Progenitor cell of endocrine pancreas (in vitro differentiated cells): ENCODE data around the gene SLC37A2. TPM values are rescaled to one million over a fixed set of nuclear protein-coding genes. Genes with fewer than 3 reads are reported as not detected.

ENCODE experiments used
- DNase-seq: peaks from one replicate; pipeline ENCODE4 v3.0.0; 2021; ENCODE audit warnings: low spot score; ENCODE audit not compliant: unreplicated experiment
- H3K27ac Mint-ChIP-seq: 2 replicates; pipeline ENCODE4 v1.8.0; 2021; ENCODE audit warnings: mild to moderate bottlenecking, moderate library complexity, mixed read lengths
- H3K27me3 Mint-ChIP-seq: 2 replicates; pipeline ENCODE4 v1.8.0; 2021; ENCODE audit warnings: mixed read lengths
- H3K36me3 Mint-ChIP-seq: 2 replicates; pipeline ENCODE4 v1.8.0; 2022; ENCODE audit warnings: mixed read lengths; ENCODE audit not compliant: insufficient read depth
- H3K4me1 Mint-ChIP-seq: 2 replicates; pipeline ENCODE4 v1.8.0; 2021; ENCODE audit warnings: low read depth, mixed read lengths
- H3K4me3 Mint-ChIP-seq: 2 replicates; pipeline ENCODE4 v1.8.0; 2021; ENCODE audit warnings: low read depth, mild to moderate bottlenecking, moderate library complexity, mixed read lengths
- H3K9me3 Mint-ChIP-seq: 2 replicates; pipeline ENCODE4 v1.8.0; 2021; ENCODE audit warnings: low read depth, mixed read lengths
- CTCF ChIP-seq: fragments of 200-600 bp; sonication (generic); IDR thresholded peaks from one replicate; pipeline ENCODE4 v1.5.0; 2021; ENCODE audit warnings: antibody characterized with exemption, mild to moderate bottlenecking; ENCODE audit not compliant: unreplicated experiment
- total RNA-seq: library from RNA; stranded (reverse); gene quantifications from 2 replicates; pipeline ENCODE4 v1.2.1, GENCODE V29; 2021

The SLC37A2 gene
- total RNA-seq, 1 donor from 2014 or later = 0.62 TPM

GRCh38 chr11:125074511-125075241 lies 11.6 kb downstream of the SLC37A2 start:
- Mint-ChIP-seq H3K4me1 (peaks cover 16% of the 10 kb centered on the region), H3K9me3 (no peaks in the 10 kb centered on the region), H3K36me3 (no peaks in the 10 kb centered on the region), H3K27me3 (peaks cover 27% of the 10 kb centered on the region), H3K4me3 (no peak overlapping the region), H3K27ac (no peak overlapping the region)
- TF ChIP-seq CTCF = no peak
- DNase-seq = no peak

GRCh38 chr11:125075242-125075625 lies 12.1 kb downstream of the SLC37A2 start:
- H3K4me3 Mint-ChIP-seq = no peak overlapping the region
- peaks cover 27% of the 10 kb centered on the region for H3K27me3 Mint-ChIP-seq
- peaks cover 16% of the 10 kb centered on the region for H3K4me1 Mint-ChIP-seq
- DNase-seq = no peak
- TF ChIP-seq CTCF = no peak
- no peaks in the 10 kb centered on the region for H3K9me3 Mint-ChIP-seq
- no peaks in the 10 kb centered on the region for H3K36me3 Mint-ChIP-seq
- H3K27ac Mint-ChIP-seq = no peak overlapping the region

GRCh38 chr11:125075900-125076317 lies 12.8 kb downstream of the SLC37A2 start:
- Mint-ChIP-seq H3K27ac (no peak overlapping the region), H3K9me3 (no peaks in the 10 kb centered on the region), H3K4me1 (peaks cover 14% of the 10 kb centered on the region), H3K4me3 (no peak overlapping the region), H3K36me3 (no peaks in the 10 kb centered on the region), H3K27me3 (peaks cover 27% of the 10 kb centered on the region)
- no peak for TF ChIP-seq CTCF
- no peak for DNase-seq

GRCh38 chr11:125076378-125076945 lies 13.4 kb downstream of the SLC37A2 start:
- peaks cover 22% of the 10 kb centered on the region for H3K27me3 Mint-ChIP-seq
- TF ChIP-seq CTCF = no peak
- no peak overlapping the region for H3K4me3 Mint-ChIP-seq
- no peaks in the 10 kb centered on the region for H3K36me3 Mint-ChIP-seq
- no peak overlapping the region for H3K27ac Mint-ChIP-seq
- DNase-seq = no peak
- peaks cover 10% of the 10 kb centered on the region for H3K4me1 Mint-ChIP-seq
- H3K9me3 Mint-ChIP-seq = no peaks in the 10 kb centered on the region

- TF ChIP-seq CTCF = no peak
- no peak for DNase-seq
- Mint-ChIP-seq H3K4me1 (peaks cover 2% of the 10 kb centered on the region), H3K27me3 (peaks cover 22% of the 10 kb centered on the region), H3K36me3 (no peaks in the 10 kb centered on the region), H3K9me3 (no peaks in the 10 kb centered on the region), H3K4me3 (no peak overlapping the region), H3K27ac (no peak overlapping the region)
These were observed 14.9 kb downstream of the SLC37A2 start for GRCh38 chr11:125078016-125078415.
